ENCODE results near the gene UCK1.

UCK1 gene

DNA sequence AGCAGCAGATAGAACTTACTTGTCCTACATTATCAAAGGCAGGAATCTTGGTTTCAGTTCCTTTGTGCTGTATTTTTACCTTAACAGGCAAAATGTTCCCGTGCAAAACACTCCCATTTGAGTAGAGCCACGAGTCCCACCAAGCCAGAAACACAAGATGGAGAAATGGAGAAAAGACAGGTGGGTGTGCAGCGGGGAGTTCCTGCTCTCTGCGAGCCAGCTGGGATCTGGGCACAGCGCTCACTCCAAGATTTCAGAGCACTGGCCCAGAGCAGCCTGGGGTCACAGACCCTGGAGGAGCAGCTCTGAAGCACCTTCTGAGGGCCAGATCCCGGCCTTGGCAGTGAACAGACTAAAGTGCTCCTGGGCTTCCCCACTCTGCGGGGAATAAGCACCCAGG is 2.9 kb downstream of the UCK1 start:
- no peaks in the 10 kb centered on the region for H3K27me3 ChIP-seq (ENCODE audit: control insufficient read depth, insufficient read depth, low read length)
- no peak overlapping the region for H3K9ac ChIP-seq (ENCODE audit: low read length)
- H3K9me3 ChIP-seq (ENCODE audit: control insufficient read depth, low read length): no peaks in the 10 kb centered on the region
- peaks cover 11% of the 10 kb centered on the region for H3K4me1 ChIP-seq (ENCODE audit: control insufficient read depth, insufficient read depth, low read length)
- peaks cover 15% of the 10 kb centered on the region for H3K36me3 ChIP-seq (ENCODE audit: control insufficient read depth, insufficient read depth, low read length)
- no peak overlapping the region for H3K4me3 ChIP-seq (ENCODE audit: low read length)

DNA sequence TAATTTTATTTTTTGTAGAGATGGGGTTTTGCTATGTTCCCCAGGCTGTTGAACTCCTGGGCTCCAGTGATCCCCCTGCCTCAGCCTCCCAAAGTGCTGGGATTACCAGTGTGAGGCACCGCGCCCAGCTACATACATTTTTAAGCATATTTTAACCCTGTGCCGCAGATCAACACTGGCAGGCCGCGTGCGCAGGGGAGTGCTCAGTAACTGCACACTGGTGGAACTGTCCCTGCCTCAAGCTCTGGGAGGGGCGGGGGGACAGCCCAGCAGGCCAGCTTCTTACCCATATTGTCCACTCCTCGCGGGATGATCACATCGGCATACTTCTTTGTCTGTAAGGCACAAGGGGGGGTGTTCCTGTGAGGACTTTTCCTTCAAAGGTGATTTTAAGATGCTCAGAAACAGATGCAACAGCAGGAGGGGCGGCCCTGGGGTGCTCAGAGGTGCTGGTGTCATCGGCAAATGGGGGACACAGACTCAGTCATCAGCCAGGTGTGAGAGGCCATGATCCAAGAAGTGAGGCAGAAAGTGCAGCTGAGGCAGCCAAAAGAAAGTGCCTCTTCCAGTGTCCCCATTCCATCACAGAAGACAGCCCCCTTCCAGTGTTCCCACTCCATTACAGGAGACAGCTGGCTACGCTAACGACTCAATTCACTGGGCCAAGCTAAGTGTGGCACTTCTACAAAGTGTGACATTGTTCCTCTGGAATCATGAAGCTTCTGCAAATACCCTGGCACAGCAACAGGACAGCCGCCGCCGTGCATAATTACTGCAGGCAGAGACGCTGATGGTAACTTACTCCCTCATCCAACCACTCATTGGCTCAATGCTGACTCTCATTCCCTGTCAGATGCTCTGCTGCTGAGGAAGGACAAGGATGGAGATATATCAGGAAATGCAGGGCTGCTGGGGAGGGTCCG is 5.2 kb downstream of the UCK1 start:
- Histone ChIP-seq H3K9ac (ENCODE audit: low read length) (no peak overlapping the region), H3K4me1 (ENCODE audit: control insufficient read depth, insufficient read depth, low read length) (peaks cover 11% of the 10 kb centered on the region), H3K36me3 (ENCODE audit: control insufficient read depth, insufficient read depth, low read length) (peaks cover 19% of the 10 kb centered on the region), H3K4me3 (ENCODE audit: low read length) (no peak overlapping the region), H3K9me3 (ENCODE audit: control insufficient read depth, low read length) (no peaks in the 10 kb centered on the region), H3K27me3 (ENCODE audit: control insufficient read depth, insufficient read depth, low read length) (no peaks in the 10 kb centered on the region)

DNA sequence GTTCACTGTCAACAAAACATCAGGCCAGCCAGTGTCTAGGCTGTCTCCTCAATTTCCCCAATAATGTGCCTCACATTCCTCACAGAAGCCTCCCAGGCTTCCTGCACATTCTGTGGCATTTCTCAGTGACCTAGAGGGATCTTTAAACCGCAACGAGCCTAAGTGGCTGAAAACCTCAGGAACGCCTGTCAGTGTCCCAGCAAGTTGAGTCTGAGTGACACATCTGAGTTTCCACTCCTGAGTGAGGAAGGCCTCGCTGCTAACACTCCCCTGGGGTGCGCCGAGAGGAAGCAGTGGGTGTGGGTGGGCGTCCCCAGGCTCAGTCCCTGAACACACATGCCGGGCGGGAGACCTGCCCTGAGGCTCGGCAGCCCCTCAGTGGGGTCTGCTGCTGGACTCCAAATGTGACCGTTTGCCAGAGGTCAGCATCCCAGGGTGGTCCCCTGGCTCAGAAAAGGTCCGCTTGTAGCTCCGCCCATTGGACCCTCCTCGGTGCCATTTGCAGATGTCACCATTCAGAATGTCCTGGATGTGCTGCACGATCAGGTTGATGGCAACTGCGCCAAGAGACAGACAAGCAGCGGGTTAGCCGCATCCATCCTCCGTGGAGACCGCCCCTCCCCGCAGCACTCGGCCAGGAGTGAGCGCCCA is 6.3 kb downstream of the UCK1 start:
- no peaks in the 10 kb centered on the region for H3K9me3 ChIP-seq (ENCODE audit: control insufficient read depth, low read length)
- H3K4me1 ChIP-seq (ENCODE audit: control insufficient read depth, insufficient read depth, low read length): peaks cover 5% of the 10 kb centered on the region
- H3K36me3 ChIP-seq (ENCODE audit: control insufficient read depth, insufficient read depth, low read length): peaks cover 23% of the 10 kb centered on the region
- no peak overlapping the region for H3K4me3 ChIP-seq (ENCODE audit: low read length)
- H3K27me3 ChIP-seq (ENCODE audit: control insufficient read depth, insufficient read depth, low read length): no peaks in the 10 kb centered on the region
- H3K9ac ChIP-seq (ENCODE audit: low read length): no peak overlapping the region

DNA sequence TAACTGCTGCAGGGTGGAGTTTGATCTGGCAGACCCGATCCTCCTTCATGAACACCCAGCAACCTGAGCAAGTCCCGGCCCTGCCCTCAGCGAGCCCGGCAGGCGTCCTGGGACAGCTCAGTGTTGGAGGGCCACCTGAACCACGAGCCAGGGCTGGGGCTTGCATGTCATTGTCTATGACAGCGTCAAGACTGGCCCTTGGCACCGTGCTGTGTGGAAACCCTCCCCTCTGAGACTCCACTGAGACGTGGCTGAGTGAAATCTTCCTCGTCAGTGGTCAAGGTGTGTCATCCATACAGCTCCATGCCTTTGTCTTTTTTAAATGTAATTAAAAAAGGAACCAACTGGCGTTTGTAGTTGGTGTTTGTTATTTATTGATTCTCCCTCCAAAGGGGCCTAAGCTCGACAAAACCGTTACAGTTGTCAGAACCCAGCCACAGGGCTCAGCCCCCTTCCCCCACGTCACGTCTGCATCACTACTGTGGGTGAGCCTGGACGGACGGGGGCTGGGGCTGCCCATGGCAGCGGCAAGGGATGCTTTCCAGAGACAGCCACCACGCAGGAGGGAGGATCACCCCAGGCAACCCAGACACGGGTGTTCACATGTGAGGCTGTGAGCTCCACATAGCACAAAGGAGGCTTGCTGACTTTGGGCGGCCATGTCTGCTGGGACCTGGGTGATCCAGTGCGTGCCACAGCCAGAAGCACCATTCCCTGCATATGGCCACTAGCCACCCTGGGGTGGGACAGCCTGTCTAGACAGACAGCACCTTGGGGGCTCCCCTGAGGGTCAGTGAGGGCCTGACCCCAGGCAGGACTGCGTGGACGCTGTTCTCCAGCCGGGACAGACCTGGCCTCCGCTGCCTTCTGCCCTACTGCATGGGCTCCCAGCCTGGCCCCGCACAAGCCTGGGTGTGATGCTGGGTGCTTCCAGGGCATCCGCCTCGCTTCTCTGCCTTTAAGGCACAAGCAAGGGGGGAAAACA is 7.3 kb downstream of the UCK1 start:
- no peaks in the 10 kb centered on the region for H3K4me1 ChIP-seq (ENCODE audit: control insufficient read depth, insufficient read depth, low read length)
- H3K9me3 ChIP-seq (ENCODE audit: control insufficient read depth, low read length): no peaks in the 10 kb centered on the region
- H3K4me3 ChIP-seq (ENCODE audit: low read length): no peak overlapping the region
- no peak overlapping the region for H3K9ac ChIP-seq (ENCODE audit: low read length)
- no peaks in the 10 kb centered on the region for H3K27me3 ChIP-seq (ENCODE audit: control insufficient read depth, insufficient read depth, low read length)
- H3K36me3 ChIP-seq (ENCODE audit: control insufficient read depth, insufficient read depth, low read length): peaks cover 23% of the 10 kb centered on the region

DNA sequence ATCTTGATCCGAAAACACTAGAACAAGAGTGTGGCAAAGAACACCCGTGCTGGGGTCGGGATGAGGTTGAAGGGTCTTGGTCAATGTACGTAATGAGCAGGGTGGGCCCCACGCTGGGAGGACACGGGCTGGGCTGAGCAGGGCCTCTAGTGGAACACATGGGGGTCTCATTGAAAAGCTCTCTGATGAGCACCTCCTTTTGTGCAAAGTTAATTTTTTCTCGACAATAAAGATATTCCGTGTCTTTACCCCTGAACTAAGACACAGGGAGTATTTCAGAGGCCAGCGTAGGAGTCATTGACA is 8.0 kb downstream of the UCK1 start:
- no peaks in the 10 kb centered on the region for H3K4me1 ChIP-seq (ENCODE audit: control insufficient read depth, insufficient read depth, low read length)
- no peak overlapping the region for H3K9ac ChIP-seq (ENCODE audit: low read length)
- H3K9me3 ChIP-seq (ENCODE audit: control insufficient read depth, low read length): no peaks in the 10 kb centered on the region
- H3K36me3 ChIP-seq (ENCODE audit: control insufficient read depth, insufficient read depth, low read length): peaks cover 28% of the 10 kb centered on the region
- H3K27me3 ChIP-seq (ENCODE audit: control insufficient read depth, insufficient read depth, low read length): no peaks in the 10 kb centered on the region
- no peak overlapping the region for H3K4me3 ChIP-seq (ENCODE audit: low read length)

DNA sequence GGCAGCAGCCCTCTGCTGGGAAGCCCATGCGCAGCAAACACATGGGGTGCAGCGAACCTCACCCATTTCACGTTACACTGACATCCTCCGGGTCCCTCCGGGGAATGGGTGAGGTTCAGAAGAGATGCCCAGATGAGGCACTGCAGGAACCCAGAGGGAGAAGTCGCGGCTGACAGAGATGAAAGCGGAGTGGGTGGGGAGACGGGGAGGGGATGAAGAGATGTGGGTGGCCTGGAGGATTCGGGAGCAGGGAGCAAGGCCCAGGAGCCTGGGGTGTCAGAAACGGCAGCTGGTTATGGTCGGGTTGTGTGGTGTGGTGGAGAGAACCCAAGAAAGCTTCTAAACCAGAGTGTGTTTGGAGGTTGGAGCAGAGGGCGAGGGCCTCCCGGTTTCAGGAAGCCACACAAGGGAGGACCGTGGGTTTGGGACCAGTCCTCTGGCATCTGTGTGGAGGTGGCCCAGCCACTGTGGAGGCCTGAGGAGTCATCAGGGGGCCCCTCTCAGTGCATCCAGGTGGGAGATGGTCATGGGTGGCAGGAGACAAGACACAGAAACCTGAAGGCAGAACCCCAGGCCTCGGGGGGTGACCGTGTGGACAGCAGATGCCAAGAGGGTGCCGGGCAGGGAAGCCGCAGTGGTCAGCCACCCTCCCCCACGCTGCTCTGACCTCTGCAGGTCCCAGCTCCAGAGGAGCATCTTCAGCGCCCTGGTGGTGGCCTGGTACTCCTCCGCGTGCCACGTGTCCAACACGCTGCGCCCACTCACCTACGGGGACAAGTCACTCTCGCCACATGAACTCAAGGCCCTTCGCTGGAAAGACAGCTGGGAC is 8.6 kb downstream of the UCK1 start:
- no peaks in the 10 kb centered on the region for H3K9me3 ChIP-seq (ENCODE audit: control insufficient read depth, low read length)
- H3K4me1 ChIP-seq (ENCODE audit: control insufficient read depth, insufficient read depth, low read length): no peaks in the 10 kb centered on the region
- no peak overlapping the region for H3K4me3 ChIP-seq (ENCODE audit: low read length)
- H3K27me3 ChIP-seq (ENCODE audit: control insufficient read depth, insufficient read depth, low read length): no peaks in the 10 kb centered on the region
- no peak overlapping the region for H3K9ac ChIP-seq (ENCODE audit: low read length)
- peaks cover 28% of the 10 kb centered on the region for H3K36me3 ChIP-seq (ENCODE audit: control insufficient read depth, insufficient read depth, low read length)

DNA sequence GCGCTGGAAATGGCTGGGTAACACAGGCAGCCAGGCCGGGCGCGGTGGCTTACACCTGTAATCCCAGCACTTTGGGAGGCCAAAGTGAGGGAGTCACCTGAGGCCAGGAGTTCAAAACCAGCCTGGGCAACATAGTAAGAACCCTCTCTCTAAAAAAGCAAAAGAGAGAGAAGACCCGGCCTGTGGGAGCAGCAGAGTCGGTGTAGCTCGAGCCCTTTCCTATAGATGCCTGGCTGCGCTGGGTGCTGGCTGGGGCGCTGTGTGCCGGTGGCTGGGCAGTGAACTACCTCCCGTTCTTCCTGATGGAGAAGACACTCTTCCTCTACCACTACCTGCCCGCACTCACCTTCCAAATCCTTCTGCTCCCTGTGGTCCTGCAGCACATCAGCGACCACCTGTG is 9.2 kb downstream of the UCK1 start:
- no peaks in the 10 kb centered on the region for H3K27me3 ChIP-seq (ENCODE audit: control insufficient read depth, insufficient read depth, low read length)
- H3K9me3 ChIP-seq (ENCODE audit: control insufficient read depth, low read length): no peaks in the 10 kb centered on the region
- no peaks in the 10 kb centered on the region for H3K4me1 ChIP-seq (ENCODE audit: control insufficient read depth, insufficient read depth, low read length)
- peaks cover 28% of the 10 kb centered on the region for H3K36me3 ChIP-seq (ENCODE audit: control insufficient read depth, insufficient read depth, low read length)
- H3K9ac ChIP-seq (ENCODE audit: low read length): no peak overlapping the region
- no peak overlapping the region for H3K4me3 ChIP-seq (ENCODE audit: low read length)

DNA sequence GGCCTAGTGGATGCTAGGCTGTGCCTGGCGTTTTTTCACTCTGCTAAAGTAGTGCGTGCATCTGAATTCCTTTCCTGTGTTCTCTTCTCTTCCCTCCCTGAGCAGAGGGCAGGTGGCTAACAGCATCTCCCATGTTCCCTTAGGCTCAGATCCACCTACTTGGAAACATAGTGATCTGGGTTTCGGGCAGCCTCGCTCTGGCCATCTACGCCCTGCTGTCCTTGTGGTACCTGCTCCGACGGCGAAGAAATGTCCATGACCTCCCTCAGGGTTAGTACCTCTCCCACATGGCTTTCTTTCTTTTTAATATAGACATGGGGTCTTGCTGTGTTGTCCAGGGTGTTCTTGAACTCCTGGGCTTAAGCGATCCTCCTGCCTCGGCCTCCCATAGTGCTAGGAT is 9.9 kb downstream of the UCK1 start:
- H3K9me3 ChIP-seq (ENCODE audit: control insufficient read depth, low read length): no peaks in the 10 kb centered on the region
- no peaks in the 10 kb centered on the region for H3K4me1 ChIP-seq (ENCODE audit: control insufficient read depth, insufficient read depth, low read length)
- no peak overlapping the region for H3K4me3 ChIP-seq (ENCODE audit: low read length)
- H3K36me3 ChIP-seq (ENCODE audit: control insufficient read depth, insufficient read depth, low read length): peaks cover 28% of the 10 kb centered on the region
- H3K27me3 ChIP-seq (ENCODE audit: control insufficient read depth, insufficient read depth, low read length): no peaks in the 10 kb centered on the region
- H3K9ac ChIP-seq (ENCODE audit: low read length): no peak overlapping the region

DNA sequence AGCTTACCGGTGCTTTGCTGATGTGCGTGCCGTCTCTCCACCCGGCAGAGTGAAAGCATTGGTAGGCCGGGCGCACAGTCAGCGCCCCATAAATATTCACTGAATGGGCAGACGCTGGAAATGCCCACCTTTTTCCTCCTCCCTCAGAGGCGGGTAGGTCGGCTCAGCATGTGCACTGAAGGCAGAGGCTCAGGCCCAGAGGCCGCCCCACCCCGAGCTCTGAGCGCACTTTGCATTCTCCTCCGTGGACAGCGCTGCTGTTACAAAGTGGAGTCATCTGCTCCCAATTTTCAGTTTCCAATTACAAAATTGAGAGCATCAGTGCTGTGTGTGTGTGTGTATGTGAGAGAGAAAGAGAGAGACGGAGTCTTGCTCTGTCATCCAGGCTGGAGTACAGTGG is 10.6 kb downstream of the UCK1 start:
- no peak overlapping the region for H3K4me3 ChIP-seq (ENCODE audit: low read length)
- H3K27me3 ChIP-seq (ENCODE audit: control insufficient read depth, insufficient read depth, low read length): no peaks in the 10 kb centered on the region
- H3K36me3 ChIP-seq (ENCODE audit: control insufficient read depth, insufficient read depth, low read length): peaks cover 28% of the 10 kb centered on the region
- no peak overlapping the region for H3K9ac ChIP-seq (ENCODE audit: low read length)
- no peaks in the 10 kb centered on the region for H3K9me3 ChIP-seq (ENCODE audit: control insufficient read depth, low read length)
- H3K4me1 ChIP-seq (ENCODE audit: control insufficient read depth, insufficient read depth, low read length): no peaks in the 10 kb centered on the region

DNA sequence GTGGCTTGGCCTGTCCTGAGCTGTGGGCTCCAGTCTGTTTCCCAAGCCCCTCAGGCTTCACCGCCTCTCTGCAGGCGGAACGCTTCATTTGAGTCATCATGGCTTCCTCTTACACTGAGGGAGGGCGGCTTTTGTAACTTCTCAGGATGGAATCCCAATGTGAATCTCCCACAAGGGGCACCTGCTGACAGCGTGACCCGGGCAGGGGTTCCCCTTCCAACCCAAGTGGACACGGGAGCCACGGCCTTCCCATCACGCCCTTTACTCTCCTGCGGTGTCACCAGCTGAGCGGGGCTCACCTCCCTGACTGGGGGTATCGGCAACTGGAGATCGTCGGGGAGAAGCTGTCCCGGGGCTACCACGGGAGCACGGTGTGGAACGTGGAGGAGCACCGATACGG is 12.5 kb downstream of the UCK1 start:
- peaks cover 28% of the 10 kb centered on the region for H3K36me3 ChIP-seq (ENCODE audit: control insufficient read depth, insufficient read depth, low read length)
- no peak overlapping the region for H3K4me3 ChIP-seq (ENCODE audit: low read length)
- H3K9me3 ChIP-seq (ENCODE audit: control insufficient read depth, low read length): no peaks in the 10 kb centered on the region
- no peak overlapping the region for H3K9ac ChIP-seq (ENCODE audit: low read length)
- H3K4me1 ChIP-seq (ENCODE audit: control insufficient read depth, insufficient read depth, low read length): no peaks in the 10 kb centered on the region
- no peaks in the 10 kb centered on the region for H3K27me3 ChIP-seq (ENCODE audit: control insufficient read depth, insufficient read depth, low read length)

DNA sequence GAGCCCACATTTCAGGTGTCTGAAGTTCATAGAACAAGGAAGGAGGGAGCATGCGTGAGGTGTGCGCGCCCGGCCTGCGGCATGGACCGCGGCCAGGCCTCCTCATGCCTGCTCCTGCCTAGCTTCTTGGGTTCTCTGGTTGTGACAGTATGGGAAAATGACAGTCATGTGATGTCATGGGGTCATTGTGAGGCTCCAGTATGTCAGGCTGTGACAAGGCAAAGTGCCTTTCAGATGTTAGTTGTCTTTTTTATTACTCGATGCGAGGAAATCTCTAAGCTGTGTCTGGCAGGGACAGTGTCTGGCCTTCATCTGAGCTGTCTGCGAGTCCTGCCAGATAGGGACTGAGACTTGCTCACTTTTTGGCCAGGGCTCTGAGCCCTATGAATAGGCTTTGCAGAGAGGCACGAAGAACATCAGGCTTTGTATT is 13.3 kb downstream of the UCK1 start:
- H3K36me3 ChIP-seq (ENCODE audit: control insufficient read depth, insufficient read depth, low read length): peaks cover 20% of the 10 kb centered on the region
- no peaks in the 10 kb centered on the region for H3K4me1 ChIP-seq (ENCODE audit: control insufficient read depth, insufficient read depth, low read length)
- H3K9ac ChIP-seq (ENCODE audit: low read length): no peak overlapping the region
- no peaks in the 10 kb centered on the region for H3K27me3 ChIP-seq (ENCODE audit: control insufficient read depth, insufficient read depth, low read length)
- no peak overlapping the region for H3K4me3 ChIP-seq (ENCODE audit: low read length)
- no peaks in the 10 kb centered on the region for H3K9me3 ChIP-seq (ENCODE audit: control insufficient read depth, low read length)
